ENCODE data around the gene TLCD3B.

Gene TLCD3B

DNA sequence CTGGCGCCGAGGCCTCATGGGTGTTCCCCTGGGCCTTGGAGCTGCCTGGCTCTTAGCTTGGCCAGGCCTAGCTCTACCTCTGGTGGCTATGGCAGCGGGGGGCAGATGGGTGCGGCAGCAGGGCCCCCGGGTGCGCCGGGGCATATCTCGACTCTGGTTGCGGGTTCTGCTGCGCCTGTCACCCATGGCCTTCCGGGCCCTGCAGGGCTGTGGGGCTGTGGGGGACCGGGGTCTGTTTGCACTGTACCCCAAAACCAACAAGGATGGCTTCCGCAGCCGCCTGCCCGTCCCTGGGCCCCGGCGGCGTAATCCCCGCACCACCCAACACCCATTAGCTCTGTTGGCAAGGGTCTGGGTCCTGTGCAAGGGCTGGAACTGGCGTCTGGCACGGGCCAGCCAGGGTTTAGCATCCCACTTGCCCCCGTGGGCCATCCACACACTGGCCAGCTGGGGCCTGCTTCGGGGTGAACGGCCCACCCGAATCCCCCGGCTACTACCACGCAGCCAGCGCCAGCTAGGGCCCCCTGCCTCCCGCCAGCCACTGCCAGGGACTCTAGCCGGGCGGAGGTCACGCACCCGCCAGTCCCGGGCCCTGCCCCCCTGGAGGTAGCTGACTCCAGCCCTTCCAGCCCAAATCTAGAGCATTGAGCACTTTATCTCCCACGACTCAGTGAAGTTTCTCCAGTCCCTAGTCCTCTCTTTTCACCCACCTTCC lies 43.5 kb downstream of the TLCD3B start:
- DNase-seq = no peak

DNA sequence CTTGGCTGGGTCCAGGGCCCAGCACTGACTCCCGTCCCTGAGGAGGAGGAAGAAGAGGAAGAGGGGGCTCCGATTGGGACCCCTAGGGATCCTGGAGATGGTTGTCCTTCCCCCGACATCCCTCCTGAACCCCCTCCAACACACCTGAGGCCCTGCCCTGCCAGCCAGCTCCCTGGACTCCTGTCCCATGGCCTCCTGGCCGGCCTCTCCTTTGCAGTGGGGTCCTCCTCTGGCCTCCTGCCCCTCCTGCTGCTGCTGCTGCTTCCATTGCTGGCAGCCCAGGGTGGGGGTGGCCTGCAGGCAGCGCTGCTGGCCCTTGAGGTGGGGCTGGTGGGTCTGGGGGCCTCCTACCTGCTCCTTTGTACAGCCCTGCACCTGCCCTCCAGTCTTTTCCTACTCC lies 44.1 kb downstream of the TLCD3B start:
- DNase-seq = no peak

DNA sequence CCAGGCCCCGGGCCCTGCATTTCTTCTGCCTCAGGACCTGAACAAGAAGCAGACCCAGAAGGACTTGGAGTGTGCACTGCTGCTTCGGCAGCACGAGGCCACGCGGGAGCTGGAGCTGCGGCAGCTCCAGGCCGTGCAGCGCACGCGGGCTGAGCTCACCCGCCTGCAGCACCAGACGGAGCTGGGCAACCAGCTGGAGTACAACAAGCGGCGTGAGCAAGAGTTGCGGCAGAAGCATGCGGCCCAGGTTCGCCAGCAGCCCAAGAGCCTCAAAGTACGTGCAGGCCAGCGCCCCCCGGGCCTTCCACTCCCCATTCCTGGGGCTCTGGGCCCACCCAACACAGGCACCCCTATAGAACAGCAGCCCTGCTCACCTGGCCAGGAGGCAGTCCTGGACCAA lies 44.8 kb downstream of the TLCD3B start:
- no peak for DNase-seq

DNA sequence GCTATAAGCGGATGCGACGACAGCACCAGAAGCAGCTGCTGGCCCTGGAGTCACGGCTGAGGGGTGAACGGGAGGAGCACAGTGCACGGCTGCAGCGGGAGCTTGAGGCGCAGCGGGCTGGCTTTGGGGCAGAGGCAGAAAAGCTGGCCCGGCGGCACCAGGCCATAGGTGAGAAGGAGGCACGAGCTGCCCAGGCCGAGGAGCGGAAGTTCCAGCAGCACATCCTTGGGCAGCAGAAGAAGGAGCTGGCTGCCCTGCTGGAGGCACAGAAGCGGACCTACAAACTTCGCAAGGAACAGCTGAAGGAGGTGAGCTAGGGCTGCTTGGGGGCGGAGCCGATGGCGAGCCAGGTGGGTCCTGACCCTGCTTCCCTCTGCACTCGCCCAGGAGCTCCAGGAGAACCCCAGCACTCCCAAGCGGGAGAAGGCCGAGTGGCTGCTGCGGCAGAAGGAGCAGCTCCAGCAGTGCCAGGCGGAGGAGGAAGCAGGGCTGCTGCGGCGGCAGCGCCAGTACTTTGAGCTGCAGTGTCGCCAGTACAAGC lies 45.7 kb downstream of the TLCD3B start:
- no peak for DNase-seq

DNA sequence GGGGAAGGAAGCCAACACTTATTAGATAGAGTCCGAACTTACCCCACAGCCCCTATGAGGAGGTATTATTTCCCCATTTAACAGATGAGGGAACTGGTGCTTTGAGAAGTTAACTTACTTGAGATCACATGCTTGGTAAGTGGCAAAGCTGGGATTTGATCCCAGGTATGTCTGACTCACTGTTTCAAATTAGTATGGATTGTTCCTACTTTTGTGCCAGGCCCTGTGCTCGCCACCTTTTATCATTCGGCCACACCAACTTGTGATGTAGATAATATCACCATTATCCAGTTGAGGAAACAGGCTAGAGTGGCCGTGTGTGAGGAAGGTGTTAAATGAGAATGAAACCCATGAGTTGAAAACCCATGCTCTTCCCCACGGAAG lies 46.3 kb downstream of the TLCD3B start:
- DNase-seq = no peak

DNA sequence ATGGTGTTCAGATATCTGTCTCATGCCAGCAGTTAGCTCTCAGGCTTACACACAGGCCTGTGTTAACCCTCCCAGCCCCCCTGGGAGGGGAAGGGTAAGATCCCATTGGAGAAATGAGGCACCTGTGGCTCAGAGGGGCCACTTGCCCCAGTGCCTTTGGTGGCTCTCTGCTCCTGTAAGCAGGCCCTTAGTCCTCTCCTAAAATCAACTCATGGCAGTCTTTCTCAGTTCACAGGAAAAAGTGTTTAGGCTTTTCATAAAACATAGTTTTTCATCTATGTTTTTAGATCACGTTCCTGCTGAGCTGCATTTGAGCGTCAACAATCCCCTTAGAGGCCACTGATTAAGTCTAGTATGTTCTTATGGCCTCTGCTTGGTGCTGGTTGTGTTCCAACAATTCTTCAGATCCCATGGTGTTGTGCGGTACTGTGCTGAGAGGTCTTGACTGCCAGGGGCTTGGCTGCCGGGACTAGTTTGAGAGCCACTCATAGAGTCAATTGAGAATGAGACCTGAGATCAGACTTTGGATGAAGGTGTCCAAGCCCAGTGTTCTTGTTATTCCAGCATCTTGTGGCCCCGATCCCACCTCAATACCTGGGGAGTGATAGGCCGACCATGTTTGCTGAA lies 46.8 kb downstream of the TLCD3B start:
- no peak for DNase-seq

DNA sequence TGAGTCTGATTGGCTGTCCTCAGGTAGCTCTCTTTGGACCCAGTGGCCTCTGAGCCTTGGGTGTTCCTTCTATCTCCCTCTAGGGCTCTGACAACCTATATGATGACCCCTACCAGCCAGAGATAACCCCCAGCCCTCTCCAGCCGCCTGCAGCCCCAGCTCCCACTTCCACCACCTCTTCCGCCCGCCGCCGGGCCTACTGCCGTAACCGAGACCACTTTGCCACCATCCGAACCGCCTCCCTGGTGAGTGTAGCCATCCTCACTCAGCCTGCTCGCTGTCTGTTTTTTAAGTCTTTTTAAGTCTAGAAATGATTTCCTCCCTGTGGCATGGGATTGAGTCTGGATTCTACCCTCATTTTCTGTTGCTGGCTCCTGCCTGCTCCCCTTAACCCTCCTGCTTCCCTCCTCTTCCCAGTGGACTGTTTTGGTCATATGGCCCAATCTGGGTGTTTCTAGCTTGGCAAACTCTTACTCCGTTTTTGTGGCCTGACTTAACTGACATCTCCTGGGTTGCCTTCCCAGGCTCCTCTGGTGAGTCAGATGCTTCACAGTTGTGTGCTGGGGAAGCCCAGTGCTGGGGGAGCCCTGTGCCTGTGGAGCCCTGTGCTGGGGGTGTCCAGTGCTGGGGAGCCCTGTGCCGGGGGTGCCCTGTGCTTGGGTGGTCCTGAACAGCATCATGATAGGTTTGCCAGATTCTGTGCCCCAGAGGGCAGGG lies 47.5 kb downstream of the TLCD3B start:
- no peak for DNase-seq

DNA sequence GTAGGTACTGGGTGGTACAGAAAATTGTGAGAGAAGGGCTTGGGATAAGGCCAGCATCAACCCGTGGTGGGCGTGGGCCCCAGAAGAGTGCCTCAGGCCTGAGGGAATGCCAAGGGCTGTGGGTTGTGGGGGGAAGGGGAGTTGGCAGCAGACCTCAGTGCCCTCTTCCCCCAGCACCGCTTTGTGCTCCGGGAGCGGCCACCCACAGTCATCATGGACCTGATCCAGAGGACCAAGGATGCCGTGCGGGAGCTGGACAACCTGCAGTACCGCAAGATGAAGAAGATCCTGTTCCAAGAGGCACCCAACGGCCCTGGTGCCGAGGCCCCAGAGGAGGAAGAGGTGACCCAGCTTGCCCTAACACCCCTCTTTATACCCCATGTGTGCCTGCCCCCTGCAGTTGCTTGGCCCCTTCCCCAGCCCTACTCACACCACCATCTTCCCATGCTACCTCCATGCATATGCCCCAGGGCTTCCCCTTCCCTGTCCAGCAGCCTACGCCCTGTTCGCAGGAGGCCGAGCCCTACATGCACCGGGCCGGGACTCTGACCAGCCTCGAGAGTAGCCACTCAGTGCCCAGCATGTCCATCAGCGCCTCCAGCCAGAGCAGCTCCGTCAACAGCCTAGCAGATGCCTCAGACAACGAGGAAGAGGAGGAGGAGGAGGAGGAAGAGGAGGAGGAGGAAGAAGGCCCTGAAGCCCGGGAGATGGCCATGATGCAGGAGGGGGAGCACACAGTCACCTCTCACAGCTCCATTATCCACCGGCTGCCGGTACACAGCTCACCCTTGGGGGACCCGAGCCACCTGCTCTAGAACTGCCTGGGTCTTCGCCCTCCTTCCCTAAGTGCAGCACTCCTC lies 48.3 kb downstream of the TLCD3B start:
- no peak for DNase-seq

DNA sequence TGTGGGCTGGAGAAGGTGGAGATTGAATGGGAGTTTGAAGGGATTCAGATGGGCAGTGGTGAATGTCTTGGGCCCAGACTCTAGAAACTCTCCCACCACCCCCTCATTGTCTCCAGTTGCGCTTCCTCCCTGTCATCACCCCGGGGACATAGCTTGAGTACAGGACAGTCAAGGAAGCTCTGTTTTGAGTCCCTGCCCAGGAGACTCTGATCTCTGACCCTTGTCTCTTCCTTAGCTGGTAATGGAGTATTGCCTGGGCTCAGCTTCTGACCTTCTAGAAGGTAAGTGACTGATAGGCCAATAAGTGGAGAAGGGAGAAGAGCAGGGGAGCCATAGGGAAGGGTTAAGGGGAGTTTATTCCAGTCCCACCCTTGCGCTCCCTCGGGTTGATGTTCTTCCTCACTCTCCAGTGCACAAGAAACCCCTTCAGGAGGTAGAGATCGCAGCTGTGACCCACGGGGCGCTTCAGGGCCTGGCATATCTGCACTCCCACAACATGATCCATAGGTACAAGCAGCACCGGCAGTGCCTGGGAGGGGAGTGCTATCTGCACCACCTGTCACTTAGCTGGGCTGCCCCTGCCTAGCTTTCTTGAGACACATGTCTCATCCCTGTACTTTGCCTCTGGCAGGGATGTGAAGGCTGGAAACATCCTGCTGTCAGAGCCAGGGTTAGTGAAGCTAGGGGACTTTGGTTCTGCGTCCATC lies 52.4 kb downstream of the TLCD3B start:
- DNase-seq = no peak

DNA sequence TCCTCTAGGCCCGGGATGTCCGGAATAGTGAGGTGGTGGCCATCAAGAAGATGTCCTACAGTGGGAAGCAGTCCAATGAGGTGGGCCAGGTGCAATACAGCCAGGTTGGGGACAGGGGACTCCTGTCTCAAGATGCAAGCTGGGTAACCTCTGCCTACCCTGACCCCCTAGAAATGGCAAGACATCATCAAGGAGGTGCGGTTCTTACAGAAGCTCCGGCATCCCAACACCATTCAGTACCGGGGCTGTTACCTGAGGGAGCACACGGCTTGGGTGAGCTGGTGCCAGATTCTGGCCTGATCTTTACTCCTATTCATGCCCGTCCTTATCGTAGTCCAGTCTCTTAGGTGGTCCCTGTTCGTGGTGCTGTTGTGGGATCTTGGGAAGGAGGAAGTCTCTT lies 53.0 kb downstream of the TLCD3B start:
- no peak for DNase-seq

DNA sequence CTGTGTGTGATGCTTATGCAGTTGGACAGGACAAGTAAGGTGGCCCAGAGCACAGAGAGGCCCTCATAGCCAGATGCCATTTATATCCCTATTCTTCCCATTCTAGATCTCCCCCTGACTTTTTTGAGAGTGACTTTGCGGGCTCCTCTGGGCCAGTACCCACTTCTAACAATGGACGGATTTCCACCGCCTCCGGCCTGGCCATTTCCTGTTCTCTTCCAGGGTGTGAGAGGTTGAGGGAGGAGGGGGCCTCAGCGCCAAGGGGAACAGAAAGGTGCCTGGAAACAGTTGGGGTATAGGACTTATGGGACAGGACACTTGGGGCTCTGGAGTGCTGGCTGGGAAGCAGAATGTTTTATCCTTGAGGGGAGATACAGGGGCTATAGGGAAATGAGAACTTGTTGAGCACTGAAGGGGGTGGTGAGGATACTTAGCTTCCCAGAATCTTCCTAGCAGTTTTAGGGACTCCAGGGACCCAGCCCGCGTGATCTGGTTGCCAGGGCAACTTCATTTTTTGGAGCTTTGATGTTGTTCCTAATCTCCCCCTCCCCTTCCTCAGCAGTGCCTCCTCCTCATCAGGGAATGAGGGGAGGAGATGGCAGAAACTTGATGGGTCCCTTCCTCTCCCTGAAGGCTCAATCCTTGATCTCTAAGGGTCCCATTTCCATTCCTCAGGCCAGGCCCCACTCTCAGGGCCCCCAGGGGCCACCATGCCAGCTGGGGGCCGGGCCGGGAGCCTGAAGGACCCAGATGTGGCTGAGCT lies 53.8 kb downstream of the TLCD3B start:
- no peak for DNase-seq

DNA sequence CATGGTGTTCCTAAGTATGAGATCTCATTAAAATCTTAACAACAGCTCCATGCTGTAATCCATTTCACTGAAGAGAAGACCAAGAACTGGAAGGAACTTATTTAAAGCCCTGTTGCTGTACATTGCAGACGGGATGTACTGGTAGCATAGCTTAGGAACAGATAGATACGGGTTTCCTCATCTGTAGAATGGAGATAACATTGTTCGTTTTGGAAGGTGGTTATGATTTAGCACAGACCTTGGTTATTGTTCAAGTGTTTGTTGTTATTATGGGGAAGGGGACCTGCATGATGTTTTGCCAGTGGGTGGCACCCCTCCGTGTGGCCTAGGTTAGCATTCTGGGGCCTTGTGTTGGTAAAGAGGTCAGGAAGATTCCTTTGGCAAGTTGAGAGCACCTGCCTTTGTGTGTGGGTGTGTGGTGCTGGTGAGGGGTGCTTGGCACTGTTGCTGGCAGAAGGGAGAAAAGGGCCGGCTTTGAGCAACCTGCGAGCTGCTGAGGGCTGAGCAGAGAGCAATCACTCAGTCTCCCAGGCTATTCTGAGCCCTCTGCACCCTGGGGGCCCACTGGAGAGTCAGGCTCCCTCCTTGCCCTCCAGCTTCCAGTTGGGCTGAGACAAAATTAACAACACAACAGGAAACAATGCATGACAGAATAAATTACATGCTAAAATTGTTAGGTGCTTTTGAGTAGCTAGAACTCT lies 55.1 kb downstream of the TLCD3B start:
- no peak for DNase-seq

DNA sequence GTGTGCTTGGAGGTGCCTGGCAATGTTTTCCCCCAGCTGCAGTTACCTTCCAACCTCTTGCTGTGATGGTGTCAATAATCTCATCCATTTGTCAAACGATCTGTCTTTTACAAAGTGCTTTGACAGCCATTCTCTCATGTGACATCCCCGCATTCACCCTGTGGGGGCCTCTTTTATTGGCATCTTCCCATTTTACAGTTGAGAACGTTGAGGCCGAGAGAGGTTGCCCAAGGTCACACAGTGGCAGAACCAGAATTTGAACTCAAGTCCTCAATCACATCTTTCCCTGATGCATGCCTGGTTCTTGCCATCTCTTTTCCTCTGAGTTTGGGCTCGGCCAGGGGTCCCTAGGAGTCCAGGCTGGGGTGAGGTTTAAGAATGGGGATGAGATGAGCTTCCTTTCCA lies 55.9 kb downstream of the TLCD3B start:
- no peak for DNase-seq
